K562 (cell line): Measurements from ENCODE around the gene MACROD2. TPM values are rescaled to one million over a fixed set of nuclear protein-coding genes. Genes with fewer than 3 reads are reported as not detected.

Experiments used
- ATAC-seq: fragments of 200-7000 bp; cut with Tn5 transposase; 3 replicates; pipeline ENCODE4 v1.9.1; 2020; ENCODE audit warnings: moderate library complexity
- BruUV-seq: library from RNA; stranded (reverse); fragments of 400-500 nt; replicated peaks from 2 replicates; lab custom pipeline; 2021; lab: Mats Ljungman, UMichigan
- CTCF ChIA-PET: fragments of 300-600 bp; formaldehyde crosslinking; extraction: SDS; loops from one replicate; lab custom pipeline; 2021; ENCODE audit warnings: low intra/inter-chr PET ratio; lab: Yijun Ruan, JAX
- POLR2A ChIA-PET: fragments of 300-600, 350-650 bp; sonication (Branson Sonifier 250); formaldehyde crosslinking; extraction: SDS; loops from one replicate; lab custom pipeline; 2021; ENCODE audit warnings: antibody characterized with exemption, inconsistent platforms; lab: Yijun Ruan, JAX
- DNase-seq, 4 experiments: peaks; one replicate each; pipeline versions ENCODE4 v3.0.0 to v3.0.0-alpha.2; 2011 to 2018; ENCODE audit warnings: low spot score in 3 of 4, mixed read lengths in 3 of 4; ENCODE audit errors: extremely low read depth in 1 of 4
- FAIRE-seq: peaks from 2 replicates; lab custom pipeline; 2011; peaks lifted over from hg19 to GRCh38; lab: Jason Lieb, UNC
- H2AFZ ChIP-seq: 2 replicates; pipeline ENCODE4 v1.6.0; 2011; ENCODE audit warnings: low read depth, low read length, control low read depth, inconsistent platforms
- H3K27ac ChIP-seq: fragments of 200-600 bp; 3 replicates; pipeline ENCODE4 v1.8.0; 2011; ENCODE audit warnings: low read depth, mild to moderate bottlenecking, control low read depth, inconsistent platforms, low read length, moderate library complexity, mixed read lengths; ENCODE audit errors: extremely low read depth
- H3K27me3 ChIP-seq, 2 experiments: fragments of 300-600 bp in 1 of 2; 2 replicates in 1 of 2; 3 replicates in 1 of 2; pipeline versions ENCODE4 v1.6.0 to v1.8.0; 2011; ENCODE audit warnings: inconsistent platforms in 2 of 2, low read length in 2 of 2, mild to moderate bottlenecking in 1 of 2, mixed read lengths in 1 of 2, moderate library complexity in 1 of 2; ENCODE audit not compliant: control insufficient read depth in 2 of 2, insufficient read depth in 2 of 2
- H3K36me3 ChIP-seq: fragments of 300-600 bp; 3 replicates; pipeline ENCODE4 v1.8.0; 2011; ENCODE audit warnings: mild to moderate bottlenecking, low read length, inconsistent platforms; ENCODE audit not compliant: control insufficient read depth, insufficient read depth
- H3K4me1 ChIP-seq, 2 experiments: fragments of 200-600 bp in 1 of 2; replicated peaks in 1 of 2; 2 replicates in 1 of 2; 3 replicates in 1 of 2; pipeline versions ENCODE4 v1.5.1 to v1.8.0; 2011; ENCODE audit warnings: inconsistent platforms in 2 of 2, low read length in 2 of 2, mild to moderate bottlenecking in 1 of 2, mixed read lengths in 1 of 2, moderate library complexity in 1 of 2; ENCODE audit not compliant: control insufficient read depth in 2 of 2, insufficient read depth in 2 of 2
- H3K4me2 ChIP-seq: 2 replicates; pipeline ENCODE4 v1.6.1; 2011; ENCODE audit warnings: low read length, control low read depth, inconsistent platforms, mixed read lengths; ENCODE audit not compliant: insufficient read depth
- H3K4me3 ChIP-seq: fragments of 200-600 bp; sonication (generic), shearing (Covaris generic); 2 replicates; pipeline ENCODE4 v1.5.1; 2016; ENCODE audit warnings: control low read depth, inconsistent platforms
- H3K79me2 ChIP-seq: fragments of 200-600 bp; 3 replicates; pipeline ENCODE4 v1.8.0; 2011; ENCODE audit warnings: low read length, inconsistent platforms; ENCODE audit not compliant: control insufficient read depth, insufficient read depth
- H3K9ac ChIP-seq, 2 experiments: 2 replicates each; pipeline versions ENCODE4 v1.6.0 to v1.6.1; 2011; ENCODE audit warnings: low read depth in 2 of 2, low read length in 2 of 2, control low read depth in 1 of 2, inconsistent platforms in 1 of 2, mild to moderate bottlenecking in 1 of 2, mixed read lengths in 1 of 2; ENCODE audit not compliant: insufficient read depth in 1 of 2
- H3K9me1 ChIP-seq: one replicate; pipeline ENCODE4 v1.6.0; 2011; ENCODE audit warnings: inconsistent platforms, mild to moderate bottlenecking, low read length, moderate library complexity; ENCODE audit not compliant: control insufficient read depth, insufficient read depth
- H3K9me3 ChIP-seq: replicated peaks from 2 replicates; pipeline ENCODE4 v1.5.1; 2011; ENCODE audit warnings: low read depth, low read length, inconsistent platforms; ENCODE audit not compliant: control insufficient read depth, insufficient read depth
- H4K20me1 ChIP-seq: replicated peaks from 2 replicates; pipeline ENCODE4 v1.6.1; 2011; ENCODE audit warnings: low read length, inconsistent platforms, mixed read lengths; ENCODE audit not compliant: control insufficient read depth, insufficient read depth
- KAT2B ChIP-seq: IDR thresholded peaks from one replicate; pipeline ENCODE4 v1.6.1; 2012; ENCODE audit warnings: low read depth, mild to moderate bottlenecking, control low read depth, inconsistent platforms, low read length, moderate library complexity
- RBM34 ChIP-seq: fragments of 200-400 bp; formaldehyde crosslinking; IDR thresholded peaks from 2 replicates; pipeline ENCODE4 v1.6.1; 2018; ENCODE audit warnings: low read length, borderline replicate concordance; ENCODE audit not compliant: insufficient read depth
- SMAD3 ChIP-seq: fragments of 450-650 bp; formaldehyde crosslinking; conservative IDR thresholded peaks from 2 replicates; pipeline ENCODE4 v1.4.0; 2020; ENCODE audit warnings: mild to moderate bottlenecking
- SP1 ChIP-seq: sonication (generic); formaldehyde crosslinking; IDR thresholded peaks from 2 replicates; pipeline ENCODE4 v1.8.1; 2022; ENCODE audit warnings: mild to moderate bottlenecking, missing genetic modification reagents
- TARDBP ChIP-seq: fragments of 450-650 bp; IDR thresholded peaks from 2 replicates; pipeline ENCODE4 v1.6.1; 2016
- U2AF1 ChIP-seq: fragments of 200-400 bp; formaldehyde crosslinking; optimal IDR thresholded peaks from 2 replicates; pipeline ENCODE3; 2017; ENCODE audit warnings: mild to moderate bottlenecking, low read depth, low read length, moderate library complexity
- ZNF589 ChIP-seq: fragments of 200-800 bp; sonication (Bioruptor generic); IDR thresholded peaks from 2 replicates; pipeline ENCODE4 v1.6.1; 2016; ENCODE audit warnings: low read depth, missing genetic modification characterization, missing compliant biosample characterization
- ZNF655 ChIP-seq: fragments of 250-450 bp; sonication (Bioruptor Pico); IDR thresholded peaks from 2 replicates; pipeline ENCODE4 v1.5.0; 2021
- whole genome bisulfite sequencing: fragments of 100-300 bp; shearing (Covaris generic); methylation state at CpG from one replicate; pipeline ENCODE4 v1.1.6; 2016; ENCODE audit warnings: low coverage, mixed read lengths; ENCODE audit not compliant: insufficient coverage; ENCODE audit errors: missing lambda C conversion rate; 5-methylcytosine and 5-hydroxymethylcytosine counted together
- in situ Hi-C: fragments of 300-500 bp; cut with MboI; formaldehyde crosslinking; loops from 4 replicates; pipeline ENCODE4 v1.15.0; 2018; ENCODE audit warnings: inconsistent platforms, mixed read lengths
- intact Hi-C: fragments of 100-400 bp; cut with micrococcal nuclease; formaldehyde crosslinking; loops from 2 replicates; pipeline ENCODE4 v1.14.2; 2022
- polyA plus RNA-seq, 8 experiments: library from polyadenylated mRNA; depleted of rRNA in 4 of 8; stranded (reverse) in 5 of 8; unstranded in 3 of 8; fragments of >200 nt; fragmentation: Nextera tagmentation in 2 of 8; fragmentation: Illumina TruSeq in 1 of 8; extraction: Ambion mirVana in 2 of 8; extraction: Trizol in 1 of 8; gene quantifications; 2 replicates each; pipeline versions ENCODE4 v1.2.1 to v1.2.3, GENCODE V29; 2011 to 2014; ENCODE audit warnings: inconsistent platforms in 1 of 8, missing spikeins in 1 of 8
- total RNA-seq, 7 experiments: library from RNA; depleted of rRNA in 6 of 7; stranded (reverse); fragments of >200 nt in 6 of 7; fragmentation: Illumina TruSeq in 2 of 7; extraction: Trizol in 2 of 7; gene quantifications; 2 replicates each; pipeline versions ENCODE4 v1.2.1 to v1.2.3, GENCODE V29; 2011 to 2021; ENCODE audit warnings: low replicate concordance in 1 of 7
- TF ChIP-seq, protein P1 (sequence below): fragments of 250-450 bp; sonication (Bioruptor Pico); IDR thresholded peaks from 2 replicates; pipeline ENCODE4 v1.5.1; 2021; ENCODE audit warnings: mild to moderate bottlenecking
- TF ChIP-seq, protein P2 (sequence below): sonication (generic); formaldehyde crosslinking; IDR thresholded peaks from 2 replicates; pipeline ENCODE4 v1.8.1; 2023; ENCODE audit warnings: missing genetic modification reagents, mild to moderate bottlenecking, borderline replicate concordance

Gene MACROD2
- total and polyA plus RNA-seq, 9 of the 15 experiments (the other 6 are each of a cell fraction or from before 2014, with no cell fraction given), result not detected

- Histone ChIP-seq H3K4me1 (no peaks in the 10 kb centered on the region), H4K20me1 (no peaks in the 10 kb centered on the region), H3K9ac (no peak overlapping the region), H3K4me3 (no peak overlapping the region), H3K4me2 (no peak overlapping the region), H3K27ac (no peak overlapping the region), H3K9me3 (no peaks in the 10 kb centered on the region), H3K27me3 (no peaks in the 10 kb centered on the region), H2AFZ (no peak overlapping the region), H3K9me1 (no peaks in the 10 kb centered on the region), H3K79me2 (no peaks in the 10 kb centered on the region), H3K36me3 (no peaks in the 10 kb centered on the region)
- in situ Hi-C loops, result no loop called here
- intact Hi-C loops, result no loop called here
- 0% methylated on average over 3 of the region's 4 CpGs for WGBS
- ChIA-PET POLR2A (no interaction called here), CTCF (no interaction called here)
- no peak for FAIRE-seq
- ATAC-seq, result no peak
- TF ChIP-seq KAT2B (no peak), TARDBP (no peak), ZNF589 (CRISPR knock-in tag) (no peak), SMAD3 (no peak)
- no peak for DNase-seq
- BruUV-seq, result no TSS peak
These were observed 897.5 kb downstream of the MACROD2 start for GRCh38 chr20:14892782-14893181.

DNA sequence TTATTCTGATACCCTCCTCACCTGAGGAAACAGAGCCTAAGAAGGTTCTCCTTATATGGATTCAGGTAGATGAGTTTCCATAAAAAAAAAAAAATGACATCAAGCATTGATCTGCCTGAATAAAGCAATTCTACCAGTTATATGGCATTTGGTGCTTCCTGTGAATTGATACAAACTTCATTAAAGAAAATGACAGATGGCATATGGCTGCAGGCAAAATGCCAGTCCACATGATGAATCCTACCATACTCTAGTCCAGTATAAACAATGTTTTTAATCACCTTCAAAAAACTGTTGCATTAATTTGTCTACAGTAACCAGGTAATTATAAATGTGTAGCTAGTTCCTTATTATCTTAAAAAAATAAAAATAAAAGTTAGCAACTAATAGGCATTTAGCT lies 901.3 kb downstream of the MACROD2 start:
- H4K20me1 ChIP-seq, result no peaks in the 10 kb centered on the region
- H3K27me3 ChIP-seq, result no peaks in the 10 kb centered on the region
- in situ Hi-C loops (no loop called here), intact Hi-C loops (no loop called here)
- ChIA-PET POLR2A (no interaction called here), CTCF (no interaction called here)
- no peaks in the 10 kb centered on the region for H3K36me3 ChIP-seq
- no peak overlapping the region for H3K4me2 ChIP-seq
- H2AFZ ChIP-seq, result no peak overlapping the region
- no peak overlapping the region for H3K9ac ChIP-seq
- H3K9me3 ChIP-seq, result no peaks in the 10 kb centered on the region
- H3K4me3 ChIP-seq, result no peak overlapping the region
- H3K79me2 ChIP-seq, result no peaks in the 10 kb centered on the region
- no peak overlapping the region for H3K27ac ChIP-seq
- ATAC-seq (no peak), FAIRE-seq (no peak), DNase-seq (no peak)
- no peaks in the 10 kb centered on the region for H3K4me1 ChIP-seq
- H3K9me1 ChIP-seq, result no peaks in the 10 kb centered on the region
- no TSS peak for BruUV-seq
- no peak for TF ChIP-seq ZNF655 (CRISPR knock-in tag)
- TF ChIP-seq U2AF1, result no peak
- TF ChIP-seq, protein P1, sequence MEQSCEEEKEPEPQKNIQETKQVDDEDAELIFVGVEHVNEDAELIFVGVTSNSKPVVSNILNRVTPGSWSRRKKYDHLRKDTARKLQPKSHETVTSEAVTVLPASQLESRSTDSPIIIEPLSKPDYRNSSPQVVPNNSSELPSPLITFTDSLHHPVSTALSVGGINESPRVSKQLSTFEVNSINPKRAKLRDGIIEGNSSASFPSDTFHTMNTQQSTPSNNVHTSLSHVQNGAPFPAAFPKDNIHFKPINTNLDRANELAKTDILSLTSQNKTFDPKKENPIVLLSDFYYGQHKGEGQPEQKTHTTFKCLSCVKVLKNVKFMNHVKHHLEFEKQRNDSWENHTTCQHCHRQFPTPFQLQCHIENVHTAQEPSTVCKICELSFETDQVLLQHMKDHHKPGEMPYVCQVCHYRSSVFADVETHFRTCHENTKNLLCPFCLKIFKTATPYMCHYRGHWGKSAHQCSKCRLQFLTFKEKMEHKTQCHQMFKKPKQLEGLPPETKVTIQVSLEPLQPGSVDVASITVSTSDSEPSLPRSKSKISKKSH (CRISPR knock-in tag), result no peak
- no peak for TF ChIP-seq RBM34
- TF ChIP-seq, protein P2, sequence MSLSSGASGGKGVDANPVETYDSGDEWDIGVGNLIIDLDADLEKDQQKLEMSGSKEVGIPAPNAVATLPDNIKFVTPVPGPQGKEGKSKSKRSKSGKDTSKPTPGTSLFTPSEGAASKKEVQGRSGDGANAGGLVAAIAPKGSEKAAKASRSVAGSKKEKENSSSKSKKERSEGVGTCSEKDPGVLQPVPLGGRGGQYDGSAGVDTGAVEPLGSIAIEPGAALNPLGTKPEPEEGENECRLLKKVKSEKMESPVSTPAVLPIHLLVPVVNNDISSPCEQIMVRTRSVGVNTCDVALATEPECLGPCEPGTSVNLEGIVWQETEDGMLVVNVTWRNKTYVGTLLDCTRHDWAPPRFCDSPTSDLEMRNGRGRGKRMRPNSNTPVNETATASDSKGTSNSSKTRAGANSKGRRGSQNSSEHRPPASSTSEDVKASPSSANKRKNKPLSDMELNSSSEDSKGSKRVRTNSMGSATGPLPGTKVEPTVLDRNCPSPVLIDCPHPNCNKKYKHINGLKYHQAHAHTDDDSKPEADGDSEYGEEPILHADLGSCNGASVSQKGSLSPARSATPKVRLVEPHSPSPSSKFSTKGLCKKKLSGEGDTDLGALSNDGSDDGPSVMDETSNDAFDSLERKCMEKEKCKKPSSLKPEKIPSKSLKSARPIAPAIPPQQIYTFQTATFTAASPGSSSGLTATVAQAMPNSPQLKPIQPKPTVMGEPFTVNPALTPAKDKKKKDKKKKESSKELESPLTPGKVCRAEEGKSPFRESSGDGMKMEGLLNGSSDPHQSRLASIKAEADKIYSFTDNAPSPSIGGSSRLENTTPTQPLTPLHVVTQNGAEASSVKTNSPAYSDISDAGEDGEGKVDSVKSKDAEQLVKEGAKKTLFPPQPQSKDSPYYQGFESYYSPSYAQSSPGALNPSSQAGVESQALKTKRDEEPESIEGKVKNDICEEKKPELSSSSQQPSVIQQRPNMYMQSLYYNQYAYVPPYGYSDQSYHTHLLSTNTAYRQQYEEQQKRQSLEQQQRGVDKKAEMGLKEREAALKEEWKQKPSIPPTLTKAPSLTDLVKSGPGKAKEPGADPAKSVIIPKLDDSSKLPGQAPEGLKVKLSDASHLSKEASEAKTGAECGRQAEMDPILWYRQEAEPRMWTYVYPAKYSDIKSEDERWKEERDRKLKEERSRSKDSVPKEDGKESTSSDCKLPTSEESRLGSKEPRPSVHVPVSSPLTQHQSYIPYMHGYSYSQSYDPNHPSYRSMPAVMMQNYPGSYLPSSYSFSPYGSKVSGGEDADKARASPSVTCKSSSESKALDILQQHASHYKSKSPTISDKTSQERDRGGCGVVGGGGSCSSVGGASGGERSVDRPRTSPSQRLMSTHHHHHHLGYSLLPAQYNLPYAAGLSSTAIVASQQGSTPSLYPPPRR, result no peak
- no peak for TF ChIP-seq SP1 (CRISPR knock-in tag)
